ENCODE measurements around the gene CARS1.
A peak's percentile ranks its signal among the peaks of the same experiment; 100 is the strongest.

The CARS1 gene

DNA sequence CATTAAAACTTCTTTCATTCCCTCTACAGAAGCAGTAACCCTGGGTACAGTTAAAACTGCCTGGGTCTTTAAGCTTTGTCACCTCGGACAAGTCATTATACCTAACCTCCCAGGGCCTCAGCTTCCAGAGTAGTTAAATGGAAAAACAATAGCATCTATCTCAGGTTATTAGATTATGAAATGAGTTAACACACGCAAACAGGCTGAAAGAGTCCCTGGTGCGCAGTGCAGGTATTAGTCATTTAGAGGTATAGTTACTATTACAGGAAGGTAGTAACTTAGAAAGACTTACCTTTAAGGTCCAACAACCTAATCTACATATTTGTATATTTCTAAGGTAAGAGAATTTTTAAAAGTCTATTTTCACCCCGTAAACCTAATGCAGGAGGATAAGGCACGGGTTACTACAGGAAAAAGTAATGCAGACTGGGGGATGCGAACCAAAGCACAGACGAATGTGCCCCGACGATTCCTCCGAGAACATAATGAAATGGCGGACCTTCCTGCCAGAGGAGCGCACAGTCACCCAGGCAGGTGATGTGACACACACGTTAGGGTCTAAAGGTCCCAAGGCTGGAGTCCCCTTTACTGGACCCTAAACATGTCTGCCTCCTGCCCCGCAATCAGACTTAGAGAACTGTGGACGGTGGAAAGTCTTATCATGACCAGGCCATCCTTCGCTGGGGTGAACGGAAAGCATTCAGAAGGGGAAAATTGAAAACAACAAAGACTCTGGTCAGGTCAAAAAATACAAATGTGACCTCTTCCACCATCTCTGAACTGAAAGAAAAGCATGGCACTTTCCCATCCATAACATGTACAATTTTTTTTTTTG is 66.4 kb downstream of the CARS1 start:
- peak; percentile 28 to 36 for DNase-seq

- DNase-seq = no peak
Measured at GRCh38 chr11:2989551-2989950, 67.7 kb downstream of the CARS1 start.

- no peak for DNase-seq
Measured at GRCh38 chr11:2989006-2989405, 68.2 kb downstream of the CARS1 start.

- peak in 1 of 2 donors; percentile 15 for DNase-seq
Measured at GRCh38 chr11:2987881-2988861, 69.1 kb downstream of the CARS1 start.

- DNase-seq = no peak
Measured at GRCh38 chr11:2983908-2984307, 73.3 kb downstream of the CARS1 start.

DNA sequence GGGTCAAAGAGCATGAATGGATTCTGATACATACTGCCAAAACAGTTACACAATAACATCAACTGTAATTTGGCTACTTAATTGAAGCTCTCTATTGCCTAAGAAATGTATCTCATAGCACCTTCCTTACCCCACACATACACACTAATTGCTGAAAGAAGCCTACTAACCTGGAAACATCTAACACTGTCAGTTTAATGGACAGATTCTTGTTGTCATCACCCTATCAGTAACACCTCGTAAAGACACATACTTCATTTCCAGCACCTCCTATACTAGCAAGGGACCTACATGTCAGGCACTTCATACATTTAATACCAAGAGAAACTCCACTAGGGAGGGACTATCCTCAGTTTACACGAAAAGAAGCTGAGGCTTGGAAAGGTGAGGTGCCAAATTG is 75.0 kb downstream of the CARS1 start:
- no peak for DNase-seq

DNA sequence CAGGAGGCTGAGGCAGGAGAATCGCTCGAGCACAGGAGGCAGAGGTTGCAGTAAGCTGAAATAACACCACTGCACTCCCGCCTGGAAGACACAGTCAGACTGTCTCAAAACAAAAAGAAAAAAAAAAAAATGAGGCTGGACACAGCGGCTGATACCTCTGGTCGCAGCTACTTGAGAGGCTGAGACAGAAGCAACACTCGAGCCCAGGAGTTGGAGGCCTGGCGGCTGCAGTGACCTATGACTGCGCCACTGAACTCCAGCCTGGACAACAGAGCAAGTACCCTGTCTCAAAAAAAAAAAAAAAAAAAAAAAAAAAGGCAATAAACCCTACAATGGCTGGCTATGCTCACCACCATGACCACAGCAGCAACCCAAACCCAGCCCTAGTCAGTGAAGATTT is 76.1 kb downstream of the CARS1 start:
- DNase-seq = no peak

DNA sequence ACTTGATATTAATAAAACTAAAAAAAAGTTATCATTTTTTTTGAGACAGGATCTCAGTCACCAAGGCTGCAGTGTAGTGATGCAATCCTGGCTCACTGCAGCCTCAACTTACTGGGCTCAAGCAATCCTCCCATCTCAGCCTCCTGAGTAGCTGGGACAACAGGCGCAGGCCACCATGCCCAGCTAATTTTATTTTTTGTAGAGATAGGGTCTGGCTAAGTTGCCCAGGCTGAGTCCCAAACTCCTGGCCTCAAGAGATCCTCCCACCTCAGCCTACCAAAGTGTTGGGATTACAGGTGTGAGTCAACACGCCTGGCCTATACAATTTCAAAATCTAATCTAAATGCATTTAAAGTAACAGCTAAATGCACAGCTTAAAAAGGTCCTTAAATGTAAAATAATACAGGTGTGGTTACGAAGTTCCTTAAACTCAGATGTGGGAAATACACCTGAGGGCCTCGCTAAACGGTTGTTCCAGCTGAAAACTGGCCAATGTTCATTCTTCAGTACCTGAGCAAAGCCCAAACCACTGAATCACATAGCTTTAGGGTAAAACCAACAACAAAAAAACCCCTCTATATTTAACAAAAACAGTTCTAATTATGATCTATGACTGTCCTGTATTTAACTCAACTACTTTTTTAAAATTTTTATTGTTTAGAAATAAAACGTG is 76.9 kb downstream of the CARS1 start:
- no peak for DNase-seq

GRCh38 chr11:2977113-2977512 is 80.1 kb downstream of the CARS1 start:
- no peak for DNase-seq

DNA sequence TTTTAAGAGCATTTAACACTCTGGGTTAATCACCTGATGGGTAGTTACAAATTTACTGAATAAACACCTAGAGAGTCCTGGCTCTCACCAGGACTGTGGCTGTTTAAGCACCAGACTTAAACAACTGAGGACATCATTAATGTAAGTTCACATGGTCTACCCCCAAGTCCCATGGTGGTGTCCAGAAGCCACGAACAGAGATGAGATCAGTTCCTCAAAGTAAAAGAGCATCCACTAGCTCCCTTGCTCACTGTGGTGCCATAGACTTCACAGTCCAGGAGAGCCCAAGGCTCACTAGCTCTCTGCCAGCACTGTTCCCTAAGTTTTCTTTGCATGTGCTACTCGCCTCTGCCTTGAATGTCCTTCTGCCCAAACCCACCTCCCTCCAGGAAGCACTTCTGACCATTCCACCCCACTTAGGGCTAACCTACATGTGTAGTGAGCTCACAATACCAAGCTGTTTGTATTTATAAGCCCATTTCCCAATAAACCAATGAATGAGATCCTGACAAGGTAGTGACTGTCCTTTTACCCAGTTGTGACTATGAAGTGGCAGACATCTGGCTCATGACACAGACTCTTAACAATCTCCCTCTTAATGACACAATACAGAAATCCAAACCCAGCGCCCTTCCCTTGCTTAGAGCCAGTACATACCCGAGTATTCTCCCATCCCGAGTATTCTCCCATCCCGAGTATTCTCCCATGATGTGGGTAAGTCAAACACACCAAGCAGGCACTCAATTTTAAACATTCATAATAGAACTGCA is 80.7 kb downstream of the CARS1 start:
- DNase-seq = no peak

GRCh38 chr11:2975594-2975993 is 81.6 kb downstream of the CARS1 start:
- peak in 1 of 2 donors; percentile 14 for DNase-seq

- no peak for DNase-seq
Measured at GRCh38 chr11:2974272-2974671, 83.0 kb downstream of the CARS1 start.

DNA sequence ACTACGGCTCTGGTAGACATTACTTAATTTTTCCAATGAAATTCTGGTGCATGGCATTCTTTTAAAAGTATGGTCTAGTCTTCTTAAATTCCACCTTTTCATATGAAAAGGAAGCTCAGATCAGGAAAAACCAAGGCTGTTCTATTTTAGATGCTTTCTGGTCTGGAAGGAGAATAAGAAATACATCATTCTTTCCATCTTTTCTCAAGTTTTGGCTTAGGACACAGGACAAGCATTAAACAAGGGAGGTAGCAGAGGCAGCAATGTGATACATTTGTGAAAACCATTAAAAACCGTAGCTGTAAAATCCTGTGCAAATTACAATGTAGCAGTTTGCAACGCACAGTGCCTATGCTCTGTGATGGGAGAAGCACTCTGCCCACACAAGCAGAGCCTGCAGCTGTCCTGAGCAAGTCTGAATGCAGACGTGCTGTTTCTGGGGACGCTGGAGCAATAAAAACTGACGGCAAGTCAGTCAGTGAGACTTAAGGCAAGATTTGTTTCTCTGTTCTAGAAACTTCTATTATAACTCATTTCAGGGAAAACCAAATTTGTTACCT is 88.8 kb downstream of the CARS1 start:
- no peak for DNase-seq

GRCh38 chr11:2964782-2965181 is 92.4 kb downstream of the CARS1 start:
- no peak for DNase-seq

GRCh38 chr11:2963761-2964160 is 93.5 kb downstream of the CARS1 start:
- no peak for DNase-seq

DNA sequence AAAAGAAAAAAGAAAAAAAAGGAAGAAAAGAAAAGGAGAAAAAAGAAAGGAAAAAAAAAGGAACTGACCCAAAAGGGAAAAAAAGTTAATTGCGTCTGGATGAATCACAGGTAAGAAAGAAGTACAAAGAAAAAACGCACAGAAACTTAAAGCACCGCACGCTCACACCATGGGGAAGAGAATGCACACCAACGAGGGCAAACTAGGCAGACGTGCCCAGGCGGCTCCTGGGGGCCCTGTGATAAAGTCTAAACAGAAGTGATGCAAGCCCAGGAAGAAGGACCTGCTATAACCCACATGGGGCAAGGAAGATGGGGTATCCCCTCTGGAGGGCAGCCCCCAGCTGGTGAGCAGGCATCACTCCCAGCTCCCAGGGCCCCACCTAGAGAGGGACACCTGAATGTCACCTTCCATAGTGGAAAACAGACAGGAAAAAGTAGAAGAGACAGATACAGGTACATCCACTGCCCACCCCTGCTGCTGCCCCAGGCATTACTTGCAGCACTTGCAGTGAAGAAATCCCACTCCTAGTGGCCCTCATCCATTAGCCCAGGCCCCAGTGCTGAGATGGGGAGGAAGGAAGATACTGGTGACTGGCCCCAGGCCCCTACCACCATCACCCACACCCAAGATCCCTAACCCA is 94.0 kb downstream of the CARS1 start:
- no peak for DNase-seq

DNA sequence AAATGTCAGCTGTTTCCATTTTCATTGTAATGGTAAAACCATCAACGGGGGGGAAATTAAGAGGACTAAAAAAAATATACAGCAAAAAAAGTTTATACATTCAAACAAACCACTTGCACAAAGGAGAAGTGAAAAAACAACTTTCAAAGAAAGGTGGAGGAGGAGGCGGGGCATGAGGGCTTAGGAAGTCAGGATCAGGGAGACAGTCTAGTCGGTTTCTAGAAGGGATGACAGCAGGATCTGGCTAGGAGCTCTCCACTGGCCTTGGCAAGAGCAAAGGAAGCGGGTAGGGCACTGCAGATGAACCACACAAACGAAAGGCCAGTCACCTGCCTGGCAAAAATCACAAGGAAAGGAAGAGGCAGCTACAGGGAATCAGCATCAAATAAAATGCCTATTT is 96.1 kb downstream of the CARS1 start:
- DNase-seq = no peak

GRCh38 chr11:2960139-2960538 is 97.1 kb downstream of the CARS1 start:
- no peak for DNase-seq

GRCh38 chr11:2958251-2958650 is 99.0 kb downstream of the CARS1 start:
- DNase-seq = no peak

DNA sequence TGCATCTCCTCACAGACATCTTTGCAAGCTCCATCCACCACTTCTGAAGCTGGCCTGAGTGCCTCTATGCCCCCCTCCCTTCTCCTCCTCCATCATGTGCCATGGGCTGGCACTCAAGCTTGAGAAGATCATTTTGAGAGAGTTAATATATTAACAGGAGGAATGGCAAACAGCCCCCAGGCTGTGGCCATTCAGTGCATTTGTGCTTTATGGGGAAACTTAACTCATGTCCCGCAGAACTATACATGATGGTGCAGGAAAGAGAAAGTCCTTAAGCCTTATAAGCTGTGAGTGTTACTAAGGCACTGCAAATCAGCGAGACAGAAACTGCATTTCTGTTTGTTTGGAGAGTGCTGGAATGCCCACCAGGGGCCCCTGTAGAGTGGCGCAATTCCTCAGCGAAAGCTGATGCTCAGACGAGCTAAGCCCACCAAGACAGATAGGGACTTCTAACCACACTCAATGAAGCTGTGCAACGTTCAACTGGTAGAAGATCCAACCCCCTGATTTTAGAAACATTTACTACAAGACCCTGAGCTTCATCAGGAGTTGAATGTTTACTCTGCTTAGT is 101.2 kb downstream of the CARS1 start:
- DNase-seq = no peak

DNA sequence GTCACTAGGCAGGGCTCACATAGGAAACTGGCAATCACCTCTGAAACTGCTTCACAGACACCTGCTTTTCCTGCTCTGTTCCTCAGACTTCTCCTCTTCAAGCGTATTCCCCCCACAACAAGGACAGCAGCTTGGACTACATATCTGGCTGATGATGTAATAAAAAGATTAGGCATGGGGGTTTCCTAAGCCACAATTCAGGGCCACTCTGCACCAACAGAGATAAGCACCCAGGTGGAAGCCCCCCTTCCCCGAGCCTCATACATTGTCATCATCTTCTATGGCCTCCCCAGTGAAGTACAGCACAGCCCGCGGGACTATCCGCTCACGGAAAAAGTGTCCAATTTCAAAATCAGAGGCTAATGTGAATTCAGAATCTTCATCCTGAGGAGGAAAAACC is 103.0 kb downstream of the CARS1 start:
- no peak for DNase-seq
